Bronchial epithelial cell (primary cell): ENCODE measurements around the gene SLC20A1. TPM values are rescaled to one million over a fixed set of nuclear protein-coding genes. Genes with fewer than 3 reads are reported as not detected.
"Not testable (repeated sequence)": the region's sequence is repeated elsewhere in the genome, so short reads cannot be mapped to it uniquely, and the experiment has no call there.

ENCODE experiments used
- DNase-seq: peaks from one replicate; pipeline ENCODE4 v3.0.0-alpha.2; 2010; ENCODE audit warnings: low read depth
- FAIRE-seq: peaks from 2 replicates; lab custom pipeline; 2011; peaks lifted over from hg19 to GRCh38; lab: Jason Lieb, UNC
- H3K27me3 ChIP-seq: 2 replicates; pipeline ENCODE4 v1.5.1; 2011; ENCODE audit warnings: low read length; ENCODE audit not compliant: control insufficient read depth, insufficient read depth
- H3K36me3 ChIP-seq: 2 replicates; pipeline ENCODE4 v1.5.1; 2011; ENCODE audit warnings: low read length; ENCODE audit not compliant: control insufficient read depth, insufficient read depth
- H3K4me3 ChIP-seq: 2 replicates; pipeline ENCODE4 v1.5.1; 2011; ENCODE audit warnings: mild to moderate bottlenecking, low read depth, low read length, control low read depth
- CTCF ChIP-seq: IDR thresholded peaks from 2 replicates; pipeline ENCODE4 v1.5.1; 2011; ENCODE audit warnings: mild to moderate bottlenecking, moderate library complexity, low read length, control low read depth, inconsistent platforms; ENCODE audit not compliant: insufficient read depth, severe bottlenecking
- total RNA-seq: library from RNA; depleted of rRNA; stranded (reverse); fragments of >200 nt; gene quantifications from 2 replicates; pipeline ENCODE4 v1.2.1, GENCODE V29; 2014

The SLC20A1 gene
- total RNA-seq, 1 donor from 2014 or later = 63.4 TPM

- no peaks in the 10 kb centered on the region for H3K27me3 ChIP-seq
Measured at GRCh38 chr2:112703684-112704083, 57.9 kb downstream of the SLC20A1 start.

DNA sequence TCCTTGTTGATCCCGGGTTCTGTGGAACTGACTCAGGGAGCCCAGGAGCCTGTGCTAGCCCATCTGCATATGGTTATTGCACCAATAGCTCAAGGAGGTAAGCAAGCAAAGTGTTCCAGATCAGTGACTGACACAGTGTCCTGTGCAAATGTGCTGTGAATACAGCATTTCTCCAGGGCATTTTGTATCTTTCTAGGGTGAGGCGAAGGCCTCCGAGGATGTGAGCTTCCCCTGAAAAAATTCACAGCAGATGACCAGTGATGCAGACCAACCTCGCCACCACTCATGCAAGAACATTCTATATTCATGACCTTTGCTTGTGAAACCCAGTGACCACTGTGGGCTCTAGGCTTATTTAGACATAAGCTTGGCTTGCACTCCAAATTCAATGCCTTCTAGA, 59.8 kb downstream of the SLC20A1 start:
- H3K36me3 ChIP-seq = no peaks in the 10 kb centered on the region
- no peak for TF ChIP-seq CTCF
- H3K4me3 ChIP-seq = no peak overlapping the region
- DNase-seq = no peak
- no peak for FAIRE-seq
- no peaks in the 10 kb centered on the region for H3K27me3 ChIP-seq

More at GRCh38 chr2:112703684-112704083, 57.9 kb downstream of the SLC20A1 start:
- DNase-seq = no peak
- FAIRE-seq = no peak
- no peak overlapping the region for H3K4me3 ChIP-seq
- no peaks in the 10 kb centered on the region for H3K36me3 ChIP-seq
- no peak for TF ChIP-seq CTCF

- FAIRE-seq (no peak), DNase-seq (peak; percentile 86)
- Histone ChIP-seq H3K36me3 (no peaks in the 10 kb centered on the region), H3K4me3 (no peak overlapping the region), H3K27me3 (no peaks in the 10 kb centered on the region)
- no peak for TF ChIP-seq CTCF
Measured at GRCh38 chr2:112706170-112706664, 60.5 kb downstream of the SLC20A1 start.

GRCh38 chr2:112706947-112707346, 61.2 kb downstream of the SLC20A1 start:
- not testable (repeated sequence) for FAIRE-seq, H3K27me3 ChIP-seq, H3K4me3 ChIP-seq, DNase-seq, H3K36me3 ChIP-seq

DNA sequence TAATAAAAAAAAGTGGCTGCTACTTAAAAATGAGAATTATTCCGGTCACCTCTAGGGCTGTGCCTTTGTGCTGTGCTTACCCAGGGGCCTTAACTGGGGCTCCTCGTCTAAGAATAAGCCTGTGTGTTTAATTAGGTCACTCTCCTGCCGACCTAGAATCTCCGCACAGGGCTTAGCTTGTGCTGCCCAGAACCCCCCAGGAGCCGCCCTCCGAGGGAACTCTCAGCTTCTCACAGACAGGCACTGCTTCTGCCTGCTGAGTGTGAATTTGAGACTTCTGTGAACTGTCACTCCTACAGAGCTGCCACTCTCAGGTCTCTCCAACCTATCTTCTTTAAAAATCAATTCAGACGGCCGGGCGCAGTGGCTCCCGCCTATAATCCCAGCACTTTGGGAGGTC, 63.2 kb downstream of the SLC20A1 start:
- DNase-seq (no peak), FAIRE-seq (no peak)
- no peaks in the 10 kb centered on the region for H3K36me3 ChIP-seq
- no peak overlapping the region for H3K4me3 ChIP-seq
- TF ChIP-seq CTCF = no peak
- peaks cover 3% of the 10 kb centered on the region for H3K27me3 ChIP-seq

DNA sequence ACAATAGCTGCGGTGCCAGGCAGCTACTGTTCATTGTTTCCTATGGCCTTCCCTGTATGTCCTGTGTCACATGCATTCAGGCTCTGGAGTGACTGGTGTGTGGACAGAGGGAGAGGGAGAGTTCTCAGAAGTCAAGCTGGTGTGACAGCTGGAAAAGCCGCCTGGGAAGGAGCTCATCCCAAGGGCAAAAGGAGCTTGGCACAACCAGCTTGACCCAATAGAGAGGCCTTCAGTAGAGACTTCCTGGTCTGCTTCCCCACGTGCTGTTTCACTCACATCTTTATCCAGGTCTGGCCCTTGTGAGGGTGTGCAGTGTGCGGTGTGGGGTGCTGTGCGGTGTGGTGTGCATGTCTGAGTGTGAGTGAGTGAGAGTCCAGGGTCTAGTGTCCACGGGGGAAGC, 64.0 kb downstream of the SLC20A1 start:
- no peak for FAIRE-seq
- Histone ChIP-seq H3K27me3 (peaks cover 3% of the 10 kb centered on the region), H3K4me3 (no peak overlapping the region), H3K36me3 (no peaks in the 10 kb centered on the region)
- TF ChIP-seq CTCF = no peak
- DNase-seq = no peak
